Measurements from ENCODE around the gene ATP8A2. TPM values are rescaled to one million over a fixed set of nuclear protein-coding genes. Genes with fewer than 3 reads are reported as not detected.
"Not testable (repeated sequence)": the region's sequence is repeated elsewhere in the genome, so short reads cannot be mapped to it uniquely, and the experiment has no call there.

The ATP8A2 gene
- total RNA-seq, 1 donor from 2014 or later = 39.1 TPM

GRCh38 chr13:25541434-25542123 lies 169.8 kb downstream of the ATP8A2 start:
- Mint-ChIP-seq H3K27me3 (ENCODE audit: low read depth) (no peaks in the 10 kb centered on the region), H3K27ac (no peak overlapping the region), H3K4me3 (no peak overlapping the region), H3K36me3 (peaks cover 7% of the 10 kb centered on the region), H3K4me1 (peaks cover 2% of the 10 kb centered on the region), H3K9me3 (no peaks in the 10 kb centered on the region)
- no peak for TF ChIP-seq CTCF (IDR thresholded peaks at IDR 0.05; ENCODE audit: unreplicated experiment)
- no peak for DNase-seq (ENCODE audit: low spot score in 2 of 2, unreplicated experiment in 2 of 2)

- H3K36me3 Mint-ChIP-seq = peaks cover 23% of the 10 kb centered on the region
- not testable (repeated sequence) for DNase-seq (ENCODE audit: low spot score in 2 of 2, unreplicated experiment in 2 of 2); H3K9me3 Mint-ChIP-seq; H3K4me1 Mint-ChIP-seq; H3K27me3 Mint-ChIP-seq (ENCODE audit: low read depth); H3K4me3 Mint-ChIP-seq; H3K27ac Mint-ChIP-seq
These were observed 177.2 kb downstream of the ATP8A2 start for GRCh38 chr13:25548991-25549390.

GRCh38 chr13:25561812-25562211 lies 190.0 kb downstream of the ATP8A2 start:
- DNase-seq (ENCODE audit: low spot score in 2 of 2, unreplicated experiment in 2 of 2) = no peak
- H3K4me1 Mint-ChIP-seq = no peaks in the 10 kb centered on the region
- H3K27ac Mint-ChIP-seq = no peak overlapping the region
- H3K27me3 Mint-ChIP-seq (ENCODE audit: low read depth) = peaks cover 10% of the 10 kb centered on the region
- H3K36me3 Mint-ChIP-seq = peaks cover 24% of the 10 kb centered on the region
- TF ChIP-seq CTCF (IDR thresholded peaks at IDR 0.05; ENCODE audit: unreplicated experiment) = no peak
- H3K4me3 Mint-ChIP-seq = no peak overlapping the region
- no peaks in the 10 kb centered on the region for H3K9me3 Mint-ChIP-seq

- H3K27ac Mint-ChIP-seq = no peak overlapping the region
- H3K9me3 Mint-ChIP-seq = no peaks in the 10 kb centered on the region
- peaks cover 20% of the 10 kb centered on the region for H3K27me3 Mint-ChIP-seq (ENCODE audit: low read depth)
- no peak for DNase-seq (ENCODE audit: low spot score in 2 of 2, unreplicated experiment in 2 of 2)
- H3K4me3 Mint-ChIP-seq = no peak overlapping the region
- peaks cover 4% of the 10 kb centered on the region for H3K4me1 Mint-ChIP-seq
- H3K36me3 Mint-ChIP-seq = peaks cover 20% of the 10 kb centered on the region
- no peak for TF ChIP-seq CTCF (IDR thresholded peaks at IDR 0.05; ENCODE audit: unreplicated experiment)
These were observed 198.4 kb downstream of the ATP8A2 start for GRCh38 chr13:25570185-25570584.

- Mint-ChIP-seq H3K27me3 (ENCODE audit: low read depth) (peaks cover 14% of the 10 kb centered on the region), H3K27ac (no peak overlapping the region), H3K4me1 (peaks cover 4% of the 10 kb centered on the region), H3K9me3 (no peaks in the 10 kb centered on the region), H3K36me3 (peaks cover 13% of the 10 kb centered on the region), H3K4me3 (no peak overlapping the region)
- TF ChIP-seq CTCF (IDR thresholded peaks at IDR 0.05; ENCODE audit: unreplicated experiment) = no peak
- DNase-seq (ENCODE audit: low spot score in 2 of 2, unreplicated experiment in 2 of 2) = no peak
These were observed 199.5 kb downstream of the ATP8A2 start for GRCh38 chr13:25571237-25571636.

GRCh38 chr13:25572171-25572570 lies 200.4 kb downstream of the ATP8A2 start:
- H3K4me1 Mint-ChIP-seq; H3K27ac Mint-ChIP-seq; H3K9me3 Mint-ChIP-seq; H3K27me3 Mint-ChIP-seq (ENCODE audit: low read depth); DNase-seq (ENCODE audit: low spot score in 2 of 2, unreplicated experiment in 2 of 2); H3K36me3 Mint-ChIP-seq; H3K4me3 Mint-ChIP-seq: not testable (repeated sequence)

Data from mesothelial cell of epicardium (in vitro differentiated cells).